Stimulated activated CD4-positive, alpha-beta T cell treated with anti-CD3 and anti-CD28 coated beads, Interleukin-1b, Interleukin-23, amount 100 ng/mL, for 24 hours (primary cell): ENCODE data around the gene FANCC.

ENCODE experiments used
- DNase-seq, 4 experiments: peaks; one replicate each; pipeline ENCODE4 v3.0.0-alpha.2; 2020; ENCODE audit warnings: low read depth in 4 of 4, low spot score in 1 of 4

FANCC gene

DNA sequence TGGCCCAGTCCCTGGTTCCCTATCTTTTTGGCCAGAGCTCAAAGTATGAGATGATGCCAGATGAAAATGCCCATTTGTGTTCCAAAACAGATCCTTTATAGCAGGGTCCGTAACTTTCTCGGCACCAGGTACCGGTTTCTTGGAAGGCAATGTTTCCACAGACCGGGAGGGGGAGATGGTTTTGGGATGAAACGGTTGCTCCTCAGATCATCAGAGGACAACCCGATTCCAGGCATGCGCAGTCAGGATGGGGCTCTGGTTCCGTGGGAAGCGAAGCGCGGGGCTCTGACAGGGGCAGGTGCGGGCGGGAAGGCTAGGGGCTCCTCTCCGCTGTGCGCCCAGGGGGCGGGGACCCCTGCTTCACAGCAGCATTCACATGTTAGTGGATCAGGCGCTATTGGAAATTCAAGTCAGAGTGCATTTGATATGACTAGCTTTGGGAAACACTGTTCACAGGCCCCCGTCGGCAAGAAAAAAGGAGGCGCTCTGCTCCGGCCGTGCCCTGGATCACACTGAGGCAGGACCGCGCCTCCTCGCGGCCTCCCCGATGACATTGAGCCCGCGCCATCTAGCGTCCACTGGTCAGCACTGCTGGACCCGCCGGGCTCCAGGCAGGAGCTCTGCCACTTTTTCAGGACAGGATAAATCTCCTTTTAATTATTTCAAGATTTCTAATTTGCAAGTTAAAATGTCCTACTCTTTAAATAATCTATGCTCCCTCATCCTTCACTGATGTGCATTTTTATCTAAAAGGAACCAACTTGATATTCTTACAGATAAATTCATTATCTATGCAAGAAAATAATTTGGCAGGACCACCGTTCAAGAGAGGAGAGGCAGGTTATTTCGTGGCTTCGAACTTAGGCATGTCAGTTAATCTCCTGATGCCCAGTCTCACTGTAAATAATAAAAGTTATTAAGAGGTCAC is 190.0 kb downstream of the FANCC start:
- peak; percentile 41 to 58 (median 54) for DNase-seq

GRCh38 chr9:95126739-95127138 is 190.8 kb downstream of the FANCC start:
- no peak for DNase-seq

DNA sequence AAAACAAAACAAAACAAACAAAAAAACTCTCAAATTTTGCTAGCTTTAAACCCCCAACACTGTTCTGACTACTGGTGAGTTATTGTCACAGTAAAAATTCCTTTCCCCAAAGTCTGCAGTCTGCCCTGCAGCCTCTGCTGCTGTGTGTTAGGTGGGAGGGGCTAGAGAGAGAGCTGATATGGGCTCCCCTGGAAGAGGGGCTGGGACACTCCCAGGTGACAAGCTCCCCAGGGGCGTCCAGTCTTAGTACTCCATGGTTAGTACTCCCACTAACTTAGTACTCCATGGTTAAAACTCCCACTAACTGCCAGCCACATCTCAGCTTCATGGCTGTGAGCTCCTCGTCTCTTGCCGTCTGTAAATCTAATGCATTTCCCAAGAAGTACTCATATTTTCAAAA is 191.9 kb downstream of the FANCC start:
- DNase-seq = no peak

GRCh38 chr9:95124582-95125367 is 192.7 kb downstream of the FANCC start:
- DNase-seq = no peak

- no peak for DNase-seq
Measured at GRCh38 chr9:95120781-95121370, 196.6 kb downstream of the FANCC start.

DNA sequence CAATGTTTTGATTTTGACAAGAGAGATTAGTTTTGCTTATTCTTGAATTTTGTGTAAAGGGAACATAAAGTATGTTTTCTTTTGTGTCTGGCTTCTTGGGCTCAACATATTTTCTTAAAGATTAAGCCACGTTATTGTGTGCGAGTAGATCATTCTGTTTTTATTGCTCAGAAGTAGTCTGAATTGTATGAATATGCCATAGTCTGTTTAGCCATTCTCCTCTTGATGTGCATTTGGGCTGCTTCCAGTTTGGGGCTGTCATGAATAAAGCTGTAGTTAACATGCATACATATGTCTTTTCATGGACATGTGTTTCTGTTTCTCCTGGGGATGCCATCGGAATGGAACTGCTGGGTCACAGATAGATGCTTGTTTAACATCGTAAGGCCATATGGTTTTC is 198.9 kb downstream of the FANCC start:
- DNase-seq = no peak

GRCh38 chr9:95116808-95117204 is 200.7 kb downstream of the FANCC start:
- DNase-seq = no peak

DNA sequence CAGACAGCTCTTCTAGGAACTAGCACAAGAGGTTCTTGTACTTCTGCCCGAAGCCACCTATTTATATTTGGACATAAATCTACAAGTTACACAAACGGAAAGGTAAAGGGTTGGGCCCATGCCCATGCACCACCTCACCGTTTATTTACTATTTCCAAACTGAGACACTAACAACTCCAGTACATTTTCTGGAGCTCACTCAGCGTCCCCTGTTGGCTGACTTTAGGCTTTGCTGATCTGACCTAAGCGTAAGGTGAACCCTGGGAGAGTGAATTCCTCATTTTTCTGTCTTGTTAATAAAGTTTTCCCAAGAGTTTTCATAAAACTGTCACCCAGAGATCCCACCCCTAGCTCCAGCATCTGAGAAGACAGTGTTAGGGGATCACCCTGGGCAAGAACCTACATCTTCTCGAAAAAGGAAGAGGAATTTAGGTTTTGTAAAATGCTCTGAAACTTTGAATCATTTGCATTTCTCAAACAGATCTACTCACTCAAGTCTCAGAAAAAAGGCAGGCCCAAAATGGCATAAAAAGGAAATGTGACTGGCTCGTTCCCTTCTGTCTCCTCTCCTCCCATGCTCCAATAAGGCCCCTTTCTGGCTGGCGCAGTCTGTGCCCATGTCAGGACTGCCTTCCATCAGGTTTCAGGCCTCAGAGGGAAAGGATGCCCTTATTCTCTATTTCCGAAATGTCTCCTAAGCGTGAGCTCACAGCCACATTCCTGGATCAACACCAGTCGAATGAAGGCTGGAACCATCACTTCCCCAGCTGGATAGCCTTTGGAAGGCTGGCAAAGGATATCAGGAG is 201.3 kb downstream of the FANCC start:
- DNase-seq = no peak

DNA sequence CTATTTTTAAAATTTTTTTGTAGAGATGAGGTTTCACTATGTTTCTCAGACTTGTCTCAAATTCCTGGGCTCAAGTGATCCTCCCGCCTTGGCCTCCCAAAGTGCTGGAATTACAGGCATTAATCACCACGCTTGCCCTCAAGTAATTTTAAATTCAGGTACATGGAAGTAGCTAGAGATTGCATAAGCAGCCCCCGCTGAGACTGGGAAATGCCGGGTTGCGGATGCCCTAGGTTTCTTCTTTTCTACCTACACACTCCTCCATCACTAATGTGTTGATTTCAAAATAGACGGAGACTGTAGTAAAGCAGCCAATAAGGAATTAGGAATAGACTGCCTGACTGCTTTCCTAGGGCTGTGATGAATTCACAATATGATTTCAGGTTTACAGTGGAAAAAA is 202.4 kb downstream of the FANCC start:
- DNase-seq = no peak

GRCh38 chr9:95112436-95113280 is 204.9 kb downstream of the FANCC start:
- no peak for DNase-seq

DNA sequence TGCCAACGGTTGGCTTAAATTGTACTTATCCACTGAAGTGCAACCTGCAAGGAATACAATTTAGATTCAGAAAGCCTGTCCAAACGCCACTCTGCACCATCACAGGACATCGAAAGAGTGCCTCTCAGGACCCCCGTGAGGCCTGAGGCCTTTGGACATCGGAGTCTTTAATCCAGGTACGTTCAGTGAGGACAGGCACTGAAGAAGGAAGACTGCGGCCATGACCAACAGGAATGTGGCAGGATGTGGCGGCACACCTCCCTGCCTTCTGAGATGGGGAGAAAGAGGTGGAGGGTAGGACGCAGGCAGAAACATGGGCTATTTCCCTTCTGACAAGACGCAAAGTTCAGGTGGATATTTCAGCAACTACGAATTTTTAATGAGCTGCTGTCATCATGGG is 205.8 kb downstream of the FANCC start:
- DNase-seq = no peak

- no peak for DNase-seq
Measured at GRCh38 chr9:95110921-95111525, 206.5 kb downstream of the FANCC start.

GRCh38 chr9:95109456-95109855 is 208.1 kb downstream of the FANCC start:
- no peak for DNase-seq

GRCh38 chr9:95108777-95109176 is 208.7 kb downstream of the FANCC start:
- DNase-seq = no peak

GRCh38 chr9:95107976-95108375 is 209.5 kb downstream of the FANCC start:
- DNase-seq = no peak

DNA sequence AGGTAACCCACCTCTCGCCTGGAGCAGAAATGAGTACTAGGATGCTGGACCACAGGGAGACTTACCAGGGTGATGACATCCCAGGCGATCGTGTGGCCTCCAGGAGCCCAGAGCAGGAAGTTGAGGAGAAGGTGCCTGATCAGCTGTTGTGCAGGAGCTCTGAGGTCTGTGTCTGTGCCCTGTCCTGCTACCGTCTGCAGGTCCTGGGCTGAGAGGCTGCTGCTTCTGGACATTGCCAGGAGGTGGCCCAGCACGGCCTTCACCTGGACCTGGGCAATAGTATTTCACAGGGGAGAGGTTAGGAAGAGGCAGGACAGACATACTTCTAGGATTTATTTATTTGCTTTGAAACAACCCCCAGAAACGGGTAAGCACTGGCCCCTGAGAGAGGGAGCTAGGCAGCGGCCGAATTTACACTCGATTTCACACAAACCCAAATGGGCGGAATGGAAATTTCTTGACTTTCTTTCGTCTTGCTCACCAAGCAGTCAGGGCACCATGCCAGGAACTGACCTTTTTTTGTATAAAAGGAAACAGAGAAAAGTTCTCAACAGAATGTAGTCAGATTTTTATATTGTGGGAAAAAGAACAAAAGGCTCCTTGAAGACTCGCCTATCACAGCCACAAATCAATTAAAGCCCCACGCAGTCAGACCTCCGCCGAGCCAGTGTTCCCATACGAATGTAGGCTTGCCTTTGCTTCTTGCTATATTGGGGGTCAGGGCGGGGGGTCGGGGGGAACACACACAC is 210.3 kb downstream of the FANCC start:
- no peak for DNase-seq

- DNase-seq = no peak
Measured at GRCh38 chr9:95105519-95106287, 211.8 kb downstream of the FANCC start.

DNA sequence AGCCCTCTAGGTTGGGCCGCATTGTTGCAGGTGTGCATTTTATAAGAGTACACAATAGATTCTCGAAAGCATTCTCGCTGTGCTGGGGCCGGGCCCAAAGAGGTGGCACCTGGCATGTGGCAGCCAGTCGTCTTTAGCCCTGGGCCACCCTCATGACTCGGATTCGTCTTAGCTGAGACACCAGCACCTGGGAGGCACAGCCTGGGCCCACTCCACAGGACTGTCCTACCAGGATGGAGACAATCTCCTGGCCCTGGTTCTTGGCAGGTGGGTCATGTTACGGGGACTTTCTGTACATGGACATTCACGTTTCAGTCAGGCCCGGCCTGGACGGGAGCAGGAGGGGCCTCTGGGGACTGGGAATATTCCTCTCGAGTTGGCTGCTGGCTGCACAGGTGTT is 212.5 kb downstream of the FANCC start:
- DNase-seq = no peak
